T-helper 2 cell treated with Interferon-gamma antibody and Interleukin-4, amounts not matched to agents 5 μg/mL and 100 μg/mL, for 36 hours (primary cell): ENCODE measurements around the gene POPDC2.

Source experiments
- DNase-seq: peaks from one replicate; pipeline ENCODE4 v3.0.0; 2021; ENCODE audit warnings: low spot score
- H3K27ac Mint-ChIP-seq: one replicate; pipeline ENCODE4 v1.8.0; 2021; ENCODE audit warnings: mild to moderate bottlenecking, mixed read lengths
- H3K27me3 Mint-ChIP-seq: one replicate; pipeline ENCODE4 v1.8.0; 2021; ENCODE audit warnings: low read depth, mixed read lengths
- H3K36me3 Mint-ChIP-seq: one replicate; pipeline ENCODE4 v1.8.0; 2021; ENCODE audit warnings: low read depth, mixed read lengths
- H3K4me1 Mint-ChIP-seq: one replicate; pipeline ENCODE4 v1.8.0; 2021; ENCODE audit warnings: low read depth, mixed read lengths
- H3K4me3 Mint-ChIP-seq: one replicate; pipeline ENCODE4 v1.8.0; 2022; ENCODE audit warnings: mild to moderate bottlenecking, moderate library complexity, mixed read lengths
- H3K9me3 Mint-ChIP-seq: one replicate; pipeline ENCODE4 v1.8.0; 2021; ENCODE audit warnings: mixed read lengths

Gene POPDC2

GRCh38 chr3:119626196-119626595 is 34.2 kb downstream of the POPDC2 start:
- no peak overlapping the region for H3K27ac Mint-ChIP-seq
- H3K36me3 Mint-ChIP-seq: peaks cover 2% of the 10 kb centered on the region
- H3K27me3 Mint-ChIP-seq: no peaks in the 10 kb centered on the region
- no peak overlapping the region for H3K4me3 Mint-ChIP-seq
- H3K9me3 Mint-ChIP-seq: no peaks in the 10 kb centered on the region
- peaks cover 28% of the 10 kb centered on the region for H3K4me1 Mint-ChIP-seq
- no peak for DNase-seq

- H3K4me3 Mint-ChIP-seq: no peak overlapping the region
- DNase-seq: no peak
- no peaks in the 10 kb centered on the region for H3K27me3 Mint-ChIP-seq
- H3K4me1 Mint-ChIP-seq: peaks cover 25% of the 10 kb centered on the region
- peaks cover 2% of the 10 kb centered on the region for H3K36me3 Mint-ChIP-seq
- no peaks in the 10 kb centered on the region for H3K9me3 Mint-ChIP-seq
- H3K27ac Mint-ChIP-seq: no peak overlapping the region
Observed at GRCh38 chr3:119625451-119626153, 34.8 kb downstream of the POPDC2 start.

- no peaks in the 10 kb centered on the region for H3K27me3 Mint-ChIP-seq
- H3K27ac Mint-ChIP-seq: no peak overlapping the region
- no peak overlapping the region for H3K4me3 Mint-ChIP-seq
- no peak for DNase-seq
- H3K9me3 Mint-ChIP-seq: no peaks in the 10 kb centered on the region
- peaks cover 20% of the 10 kb centered on the region for H3K4me1 Mint-ChIP-seq
- peaks cover 2% of the 10 kb centered on the region for H3K36me3 Mint-ChIP-seq
Observed at GRCh38 chr3:119624002-119624720, 36.2 kb downstream of the POPDC2 start.

- no peaks in the 10 kb centered on the region for H3K36me3 Mint-ChIP-seq
- H3K27me3 Mint-ChIP-seq: no peaks in the 10 kb centered on the region
- no peak for DNase-seq
- H3K9me3 Mint-ChIP-seq: no peaks in the 10 kb centered on the region
- H3K4me1 Mint-ChIP-seq: no peaks in the 10 kb centered on the region
- H3K27ac Mint-ChIP-seq: no peak overlapping the region
- no peak overlapping the region for H3K4me3 Mint-ChIP-seq
Observed at GRCh38 chr3:119620899-119621298, 39.5 kb downstream of the POPDC2 start.

- no peak for DNase-seq
- Mint-ChIP-seq H3K27me3 (no peaks in the 10 kb centered on the region), H3K4me3 (no peak overlapping the region), H3K9me3 (no peaks in the 10 kb centered on the region), H3K36me3 (no peaks in the 10 kb centered on the region), H3K27ac (no peak overlapping the region), H3K4me1 (no peaks in the 10 kb centered on the region)
Observed at GRCh38 chr3:119619094-119619493, 41.3 kb downstream of the POPDC2 start.

GRCh38 chr3:119616056-119616455 is 44.3 kb downstream of the POPDC2 start:
- H3K9me3 Mint-ChIP-seq: no peaks in the 10 kb centered on the region
- H3K27me3 Mint-ChIP-seq: peaks cover 6% of the 10 kb centered on the region
- no peak overlapping the region for H3K27ac Mint-ChIP-seq
- H3K4me3 Mint-ChIP-seq: no peak overlapping the region
- no peak for DNase-seq
- H3K4me1 Mint-ChIP-seq: no peaks in the 10 kb centered on the region
- no peaks in the 10 kb centered on the region for H3K36me3 Mint-ChIP-seq

GRCh38 chr3:119613872-119614271 is 46.5 kb downstream of the POPDC2 start:
- Mint-ChIP-seq H3K27me3 (peaks cover 22% of the 10 kb centered on the region), H3K4me1 (no peaks in the 10 kb centered on the region), H3K27ac (no peak overlapping the region), H3K9me3 (no peaks in the 10 kb centered on the region), H3K4me3 (no peak overlapping the region), H3K36me3 (no peaks in the 10 kb centered on the region)
- no peak for DNase-seq

- Mint-ChIP-seq H3K4me3 (no peak overlapping the region), H3K27me3 (peaks cover 25% of the 10 kb centered on the region), H3K36me3 (no peaks in the 10 kb centered on the region), H3K9me3 (no peaks in the 10 kb centered on the region), H3K4me1 (no peaks in the 10 kb centered on the region), H3K27ac (no peak overlapping the region)
- no peak for DNase-seq
Observed at GRCh38 chr3:119613201-119613600, 47.2 kb downstream of the POPDC2 start.

GRCh38 chr3:119611664-119612063 is 48.7 kb downstream of the POPDC2 start:
- no peak overlapping the region for H3K27ac Mint-ChIP-seq
- H3K9me3 Mint-ChIP-seq: no peaks in the 10 kb centered on the region
- DNase-seq: no peak
- H3K4me1 Mint-ChIP-seq: no peaks in the 10 kb centered on the region
- H3K27me3 Mint-ChIP-seq: peaks cover 31% of the 10 kb centered on the region
- H3K4me3 Mint-ChIP-seq: no peak overlapping the region
- no peaks in the 10 kb centered on the region for H3K36me3 Mint-ChIP-seq

- Mint-ChIP-seq H3K4me3 (no peak overlapping the region), H3K27me3 (peaks cover 31% of the 10 kb centered on the region), H3K36me3 (no peaks in the 10 kb centered on the region), H3K9me3 (no peaks in the 10 kb centered on the region), H3K27ac (no peak overlapping the region), H3K4me1 (peaks cover 5% of the 10 kb centered on the region)
- DNase-seq: no peak
Observed at GRCh38 chr3:119609301-119609700, 51.1 kb downstream of the POPDC2 start.

GRCh38 chr3:119608405-119609000 is 51.9 kb downstream of the POPDC2 start:
- Mint-ChIP-seq H3K27me3 (peaks cover 31% of the 10 kb centered on the region), H3K36me3 (no peaks in the 10 kb centered on the region), H3K4me3 (no peak overlapping the region), H3K27ac (no peak overlapping the region), H3K4me1 (peaks cover 5% of the 10 kb centered on the region), H3K9me3 (no peaks in the 10 kb centered on the region)
- no peak for DNase-seq

- no peaks in the 10 kb centered on the region for H3K36me3 Mint-ChIP-seq
- no peak overlapping the region for H3K4me3 Mint-ChIP-seq
- H3K9me3 Mint-ChIP-seq: no peaks in the 10 kb centered on the region
- H3K27ac Mint-ChIP-seq: no peak overlapping the region
- no peak for DNase-seq
- H3K27me3 Mint-ChIP-seq: peaks cover 15% of the 10 kb centered on the region
- peaks cover 7% of the 10 kb centered on the region for H3K4me1 Mint-ChIP-seq
Observed at GRCh38 chr3:119604878-119605277, 55.5 kb downstream of the POPDC2 start.

- H3K4me1 Mint-ChIP-seq: peaks cover 16% of the 10 kb centered on the region
- no peak overlapping the region for H3K4me3 Mint-ChIP-seq
- no peaks in the 10 kb centered on the region for H3K36me3 Mint-ChIP-seq
- no peaks in the 10 kb centered on the region for H3K9me3 Mint-ChIP-seq
- no peak overlapping the region for H3K27ac Mint-ChIP-seq
- DNase-seq: no peak
- peaks cover 2% of the 10 kb centered on the region for H3K27me3 Mint-ChIP-seq
Observed at GRCh38 chr3:119602676-119603075, 57.7 kb downstream of the POPDC2 start.

- no peak for DNase-seq
- no peaks in the 10 kb centered on the region for H3K36me3 Mint-ChIP-seq
- no peaks in the 10 kb centered on the region for H3K27me3 Mint-ChIP-seq
- H3K27ac Mint-ChIP-seq: no peak overlapping the region
- peaks cover 19% of the 10 kb centered on the region for H3K4me1 Mint-ChIP-seq
- H3K4me3 Mint-ChIP-seq: no peak overlapping the region
- H3K9me3 Mint-ChIP-seq: no peaks in the 10 kb centered on the region
Observed at GRCh38 chr3:119601154-119601553, 59.2 kb downstream of the POPDC2 start.
